ENCODE measurements around the gene PGC. TPM values are rescaled to one million over a fixed set of nuclear protein-coding genes. Genes with fewer than 3 reads are reported as not detected.

Gene PGC
- total RNA-seq, 2 experiments from 2014 or later: not detected

GRCh38 chr6:41779336-41779735 is 32.1 kb upstream of the PGC start:
- ChIA-PET CTCF (interaction anchor here (1.0 kb wide), 1 partner anchor 145 kb away, joined by 3 read pairs; no protein-coding TSS in a partner anchor), POLR2A (interaction anchor here (0.6 kb wide), 1 partner anchor 9 kb away, joined by 4 read pairs; no protein-coding TSS in a partner anchor)

- POLR2A ChIA-PET: no interaction called here
Measured at GRCh38 chr6:41778895-41779294, 31.7 kb upstream of the PGC start.

GRCh38 chr6:41777551-41778285 is 30.5 kb upstream of the PGC start:
- CTCF ChIA-PET: interaction anchor here (0.5 to 2.6 kb wide), 2 partner anchors 266 to 494 kb away, joined by 3 to 8 read pairs; no protein-coding TSS in a partner anchor

More at GRCh38 chr6:41778895-41779294, 31.7 kb upstream of the PGC start:
- CTCF ChIA-PET: no interaction called here

GRCh38 chr6:41775293-41775882 is 28.2 kb upstream of the PGC start:
- CTCF ChIA-PET: interaction anchor here (0.8 to 2.6 kb wide), 7 partner anchors 12 to 269 kb away, joined by 3 to 8 read pairs (median 4); partner anchors contain the start of gene TOMM6
- POLR2A ChIA-PET: no interaction called here

More at GRCh38 chr6:41777551-41778285, 30.5 kb upstream of the PGC start:
- POLR2A ChIA-PET: no interaction called here

GRCh38 chr6:41774841-41775240 is 27.6 kb upstream of the PGC start:
- ChIA-PET POLR2A (no interaction called here), CTCF (interaction anchor here (0.6 to 1.3 kb wide), 3 partner anchors 19 to 41 kb away, joined by 3 to 7 read pairs (median 4); no protein-coding TSS in a partner anchor)

- ChIA-PET POLR2A (no interaction called here), CTCF (no interaction called here)
Measured at GRCh38 chr6:41771058-41771983, 24.1 kb upstream of the PGC start.

- POLR2A ChIA-PET: no interaction called here
- CTCF ChIA-PET: no interaction called here
Measured at GRCh38 chr6:41770381-41771057, 23.3 kb upstream of the PGC start.

GRCh38 chr6:41769376-41769775 is 22.2 kb upstream of the PGC start:
- POLR2A ChIA-PET: no interaction called here
- CTCF ChIA-PET: interaction anchor here (1.0 kb wide), 1 partner anchor 86 kb away, joined by 4 read pairs; no protein-coding TSS in a partner anchor

- ChIA-PET POLR2A (no interaction called here), CTCF (interaction anchor here (1.0 kb wide), 1 partner anchor 85 kb away, joined by 4 read pairs; no protein-coding TSS in a partner anchor)
Measured at GRCh38 chr6:41768545-41769308, 21.5 kb upstream of the PGC start.

- CTCF ChIA-PET: interaction anchor here (0.6 kb wide), 1 partner anchor 15 kb away, joined by 4 read pairs; no protein-coding TSS in a partner anchor
Measured at GRCh38 chr6:41767112-41767833, 20.1 kb upstream of the PGC start.

GRCh38 chr6:41766043-41766664 is 19.0 kb upstream of the PGC start:
- ChIA-PET CTCF (interaction anchor here (0.6 kb wide), 1 partner anchor 144 kb away, joined by 3 read pairs; no protein-coding TSS in a partner anchor), POLR2A (interaction anchor here (0.6 kb wide), 1 partner anchor 22 kb away, joined by 3 read pairs; no protein-coding TSS in a partner anchor)

More at GRCh38 chr6:41767112-41767833, 20.1 kb upstream of the PGC start:
- POLR2A ChIA-PET: no interaction called here

GRCh38 chr6:41763470-41763869 is 16.3 kb upstream of the PGC start:
- CTCF ChIA-PET: no interaction called here

GRCh38 chr6:41759905-41760579 is 12.8 kb upstream of the PGC start:
- ChIA-PET POLR2A (no interaction called here), CTCF (no interaction called here)

More at GRCh38 chr6:41763470-41763869, 16.3 kb upstream of the PGC start:
- POLR2A ChIA-PET: no interaction called here

- CTCF ChIA-PET: no interaction called here
Measured at GRCh38 chr6:41759106-41759904, 12.1 kb upstream of the PGC start.

GRCh38 chr6:41758641-41759035 is 11.4 kb upstream of the PGC start:
- POLR2A ChIA-PET: no interaction called here
- CTCF ChIA-PET: no interaction called here

More at GRCh38 chr6:41759106-41759904, 12.1 kb upstream of the PGC start:
- POLR2A ChIA-PET: no interaction called here

All from activated CD8-positive, alpha-beta memory T cell treated with anti-CD3 and anti-CD28 coated beads for 36 hours (primary cell).